HCT116 (cell line): Measurements from ENCODE around the gene C6orf62. TPM values are rescaled to one million over a fixed set of nuclear protein-coding genes. Genes with fewer than 3 reads are reported as not detected.

Experiments used
- ATAC-seq: fragments of 200-7000 bp; cut with Tn5 transposase; 2 replicates; pipeline ENCODE4 v1.9.1; 2020; ENCODE audit warnings: mild to moderate bottlenecking, moderate library complexity
- BruUV-seq: library from RNA; stranded (reverse); fragments of 400-500 nt; replicated peaks from 2 replicates; lab custom pipeline; 2021; lab: Mats Ljungman, UMichigan
- CTCF ChIA-PET: fragments of 300-600 bp; sonication (Branson Sonifier 250); formaldehyde crosslinking; loops from one replicate; lab custom pipeline; 2021; ENCODE audit warnings: antibody characterized with exemption; lab: Charles Lee
- POLR2A ChIA-PET: fragments of 300-600, 350-600 bp; sonication (Branson Sonifier 250); formaldehyde crosslinking; loops from one replicate; lab custom pipeline; 2021; ENCODE audit warnings: antibody characterized with exemption; lab: Charles Lee
- RAD21 ChIA-PET, 2 experiments: fragments of 300-600 bp; sonication (Branson Sonifier 250); formaldehyde crosslinking; loops; one replicate each; lab custom pipeline; 2023; ENCODE audit warnings: low total read pairs in 2 of 2; ENCODE audit not compliant: uncharacterized antibody in 2 of 2, unreplicated experiment in 2 of 2, low non-redundant PET in 1 of 2; lab: Charles Lee
- DNase-seq: peaks from one replicate; pipeline ENCODE4 v3.0.0-alpha.2; 2010; ENCODE audit warnings: low read depth, low spot score
- H2AFZ ChIP-seq: fragments of 200-600 bp; shearing (Covaris generic), sonication (generic); 2 replicates; pipeline ENCODE4 v1.6.1; 2017; ENCODE audit warnings: low read depth, mixed run types, mixed read lengths, antibody characterized with exemption, low read length; ENCODE audit not compliant: poor library complexity, severe bottlenecking
- H3K27ac ChIP-seq: 2 replicates; pipeline ENCODE4 v1.5.1; 2012; ENCODE audit warnings: low read depth, low read length
- H3K27me3 ChIP-seq: fragments of 200-600 bp; sonication (generic); 2 replicates; pipeline ENCODE4 v1.6.1; 2016; ENCODE audit warnings: mixed run types, low read length, mixed read lengths; ENCODE audit not compliant: insufficient read depth
- H3K36me3 ChIP-seq, 2 experiments: fragments of 200-500 bp in 1 of 2; fragments of 200-600 bp in 1 of 2; sonication (Bioruptor generic) in 1 of 2; sonication (generic) in 1 of 2; 2 replicates each; pipeline versions ENCODE4 v1.5.1 to v1.6.1; 2014 to 2016; ENCODE audit warnings: low read length in 2 of 2, inconsistent platforms in 1 of 2, mixed read lengths in 1 of 2, mixed run types in 1 of 2; ENCODE audit not compliant: insufficient read depth in 2 of 2, control insufficient read depth in 1 of 2
- H3K4me1 ChIP-seq, 2 experiments: fragments of 200-600 bp in 1 of 2; sonication (generic) in 1 of 2; 2 replicates each; pipeline versions ENCODE4 v1.5.1 to v1.6.1; 2012 to 2017; ENCODE audit warnings: low read length in 2 of 2, inconsistent platforms in 1 of 2, mild to moderate bottlenecking in 1 of 2, mixed read lengths in 1 of 2, mixed run types in 1 of 2, moderate library complexity in 1 of 2; ENCODE audit not compliant: insufficient read depth in 2 of 2, control insufficient read depth in 1 of 2
- H3K4me2 ChIP-seq: fragments of 200-600 bp; sonication (generic); 2 replicates; pipeline ENCODE4 v1.6.1; 2017; ENCODE audit warnings: mixed run types, low read length, mixed read lengths
- H3K4me3 ChIP-seq, 2 experiments: fragments of 200-600 bp in 1 of 2; sonication (generic) in 1 of 2; replicated peaks in 1 of 2; 2 replicates each; pipeline ENCODE4 v1.5.1; 2011 to 2016; ENCODE audit warnings: low read length in 2 of 2, control low read depth in 1 of 2, low read depth in 1 of 2, mild to moderate bottlenecking in 1 of 2, mixed read lengths in 1 of 2, mixed run types in 1 of 2
- H3K79me2 ChIP-seq: fragments of 200-600 bp; sonication (generic); 2 replicates; pipeline ENCODE4 v1.6.1; 2017; ENCODE audit warnings: mild to moderate bottlenecking, mixed run types, low read length, moderate library complexity, mixed read lengths; ENCODE audit not compliant: insufficient read depth
- H3K9ac ChIP-seq: fragments of 200-600 bp; sonication (generic); 2 replicates; pipeline ENCODE4 v1.6.1; 2016; ENCODE audit warnings: low read length, mixed read lengths
- H3K9me2 ChIP-seq: fragments of 200-600 bp; sonication (generic), shearing (Covaris generic); 2 replicates; pipeline ENCODE4 v1.6.1; 2017; ENCODE audit warnings: mixed run types, mild to moderate bottlenecking, moderate library complexity; ENCODE audit not compliant: insufficient read depth
- H3K9me3 ChIP-seq, 2 experiments: fragments of 200-500 bp in 1 of 2; fragments of 200-600 bp in 1 of 2; sonication (Bioruptor generic) in 1 of 2; sonication (generic) in 1 of 2; 2 replicates each; pipeline ENCODE4 v1.6.1; 2014 to 2017; ENCODE audit warnings: low read length in 2 of 2, mixed read lengths in 2 of 2, inconsistent platforms in 1 of 2, low read depth in 1 of 2, mild to moderate bottlenecking in 1 of 2, mixed run types in 1 of 2, moderate library complexity in 1 of 2; ENCODE audit not compliant: control insufficient read depth in 1 of 2, insufficient read depth in 1 of 2
- H4K20me1 ChIP-seq: fragments of 200-600 bp; sonication (generic), shearing (Covaris generic); 2 replicates; pipeline ENCODE4 v1.6.1; 2017; ENCODE audit warnings: mixed run types, mild to moderate bottlenecking, moderate library complexity; ENCODE audit not compliant: insufficient read depth
- CBX3 ChIP-seq: IDR thresholded peaks from 2 replicates; pipeline ENCODE4 v1.6.1; 2012; ENCODE audit warnings: low read depth
- CEBPB ChIP-seq: IDR thresholded peaks from 2 replicates; pipeline ENCODE4 v1.6.1; 2012; ENCODE audit warnings: low read depth
- EGR1 ChIP-seq: IDR thresholded peaks from 2 replicates; pipeline ENCODE4 v1.6.1; 2012; ENCODE audit warnings: low read depth
- ELF1 ChIP-seq: IDR thresholded peaks from 2 replicates; pipeline ENCODE4 v1.6.1; 2012; ENCODE audit warnings: low read depth, borderline replicate concordance
- EZH2 ChIP-seq: fragments of 200-600 bp; sonication (generic); IDR thresholded peaks from 2 replicates; pipeline ENCODE4 v1.6.1; 2017; ENCODE audit warnings: antibody characterized with exemption, mixed run types
- EZH2phosphoT487 ChIP-seq: fragments of 200-600 bp; IDR thresholded peaks from 2 replicates; pipeline ENCODE4 v1.6.1; 2018; ENCODE audit warnings: antibody characterized with exemption, borderline replicate concordance
- FOSL1 ChIP-seq: IDR thresholded peaks from 2 replicates; pipeline ENCODE4 v1.6.1; 2012; ENCODE audit warnings: low read depth
- JUND ChIP-seq: IDR thresholded peaks from 2 replicates; pipeline ENCODE4 v1.6.1; 2012
- RAD21 ChIP-seq: IDR thresholded peaks from 2 replicates; pipeline ENCODE4 v1.6.1; 2012; ENCODE audit warnings: low read depth, mild to moderate bottlenecking
- SP1 ChIP-seq: IDR thresholded peaks from 2 replicates; pipeline ENCODE4 v1.6.1; 2012; ENCODE audit warnings: low read depth
- SRF ChIP-seq: IDR thresholded peaks from 2 replicates; pipeline ENCODE4 v1.6.1; 2012; ENCODE audit warnings: low read depth
- TCF7L2 ChIP-seq: IDR thresholded peaks from 2 replicates; pipeline ENCODE4 v1.7.0; 2011; ENCODE audit warnings: borderline replicate concordance, inconsistent platforms; ENCODE audit not compliant: insufficient read depth, insufficient read length; ENCODE audit errors: extremely low read depth
- YY1 ChIP-seq: IDR thresholded peaks from 2 replicates; pipeline ENCODE4 v1.6.1; 2011; ENCODE audit warnings: low read length, low read depth, moderate library complexity, mild to moderate bottlenecking; ENCODE audit not compliant: insufficient replicate concordance; ENCODE audit errors: extremely low read depth
- ZFX ChIP-seq: fragments of 450-650 bp; IDR thresholded peaks from 2 replicates; pipeline ENCODE4 v1.6.1; 2017
- ZNF274 ChIP-seq: fragments of 200-500 bp; sonication (Bioruptor generic); IDR thresholded peaks from 2 replicates; pipeline ENCODE4 v1.6.1; 2014; ENCODE audit warnings: mild to moderate bottlenecking, low read depth, low read length, inconsistent platforms
- intact Hi-C: fragments of 100-400 bp; cut with micrococcal nuclease; formaldehyde crosslinking; loops from 2 replicates; pipeline ENCODE4 v1.10.0; 2022
- total RNA-seq: library from RNA; stranded (reverse); gene quantifications from one replicate; pipeline ENCODE4 v1.2.1, GENCODE V29; 2021; ENCODE audit not compliant: unreplicated experiment
- TF ChIP-seq, protein P1 (sequence below): IDR thresholded peaks from 2 replicates; pipeline ENCODE4 v1.6.1; 2012
- TF ChIP-seq, protein P2 (sequence below): IDR thresholded peaks from 2 replicates; pipeline ENCODE4 v1.6.1; 2011; ENCODE audit warnings: mild to moderate bottlenecking, low read length, moderate library complexity; ENCODE audit not compliant: insufficient replicate concordance; ENCODE audit errors: extremely low read depth
- TF ChIP-seq, protein P3 (sequence below): IDR thresholded peaks from 2 replicates; pipeline ENCODE4 v1.6.1; 2012; ENCODE audit warnings: low read depth
- TF ChIP-seq, protein P4 (sequence below), 3 experiments: fragments of 200-600 bp in 1 of 3; sonication (generic) in 1 of 3; IDR thresholded peaks in 2 of 3; conservative IDR thresholded peaks in 1 of 3; 2 replicates each; pipeline ENCODE4 v1.5.1; 2012 to 2017; ENCODE audit warnings: low read depth in 2 of 3, low read length in 2 of 3, antibody characterized with exemption in 1 of 3, borderline replicate concordance in 1 of 3, control low read depth in 1 of 3, mild to moderate bottlenecking in 1 of 3, mixed read lengths in 1 of 3, mixed run types in 1 of 3, moderate library complexity in 1 of 3; ENCODE audit not compliant: insufficient read depth in 1 of 3
- TF ChIP-seq, protein P5 (sequence below): IDR thresholded peaks from 2 replicates; pipeline ENCODE4 v1.6.1; 2012

C6orf62 gene
- total RNA-seq, 1 experiment from 2014 or later = 103 TPM

DNA sequence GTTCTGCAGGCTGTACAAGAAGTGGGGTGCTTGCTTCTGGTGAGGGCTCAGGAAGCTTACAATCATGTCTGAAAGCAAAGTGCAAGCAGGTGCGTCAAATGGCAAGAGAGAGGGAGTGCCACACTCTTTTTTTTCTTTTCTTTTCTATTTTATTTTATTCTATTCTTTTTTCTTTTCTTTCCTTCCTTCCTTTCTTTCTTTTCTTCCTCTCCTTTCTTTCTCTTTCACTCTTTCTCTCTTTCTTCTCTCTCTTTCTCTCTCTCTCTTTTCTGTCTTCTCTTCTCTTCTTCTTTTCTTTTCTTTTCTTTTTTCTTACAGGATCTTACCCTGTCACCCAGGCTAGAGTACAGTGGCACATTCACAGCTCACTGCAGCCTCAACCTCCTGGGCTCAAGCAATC is 32.5 kb downstream of the C6orf62 start:
- Histone ChIP-seq H3K4me1 (no peaks in the 10 kb centered on the region), H3K9me2 (no peaks in the 10 kb centered on the region), H4K20me1 (no peaks in the 10 kb centered on the region), H3K79me2 (no peaks in the 10 kb centered on the region), H3K27ac (no peak overlapping the region), H3K9ac (no peak overlapping the region), H3K9me3 (no peaks in the 10 kb centered on the region), H3K27me3 (no peaks in the 10 kb centered on the region), H2AFZ (no peak overlapping the region), H3K4me3 (no peak overlapping the region), H3K36me3 (no peaks in the 10 kb centered on the region), H3K4me2 (no peak overlapping the region)
- no TSS peak for BruUV-seq
- POLR2A ChIA-PET = no interaction called here
- CTCF ChIA-PET = no interaction called here
- TF ChIP-seq EZH2phosphoT487 (no peak), SP1 (no peak), RAD21 (no peak), JUND (no peak), CEBPB (no peak), FOSL1 (no peak), EZH2 (no peak), CBX3 (no peak), ZFX (no peak), YY1 (no peak), ELF1 (no peak), ZNF274 (no peak), EGR1 (no peak), TCF7L2 (no peak), SRF (no peak)
- TF ChIP-seq, protein P1, sequence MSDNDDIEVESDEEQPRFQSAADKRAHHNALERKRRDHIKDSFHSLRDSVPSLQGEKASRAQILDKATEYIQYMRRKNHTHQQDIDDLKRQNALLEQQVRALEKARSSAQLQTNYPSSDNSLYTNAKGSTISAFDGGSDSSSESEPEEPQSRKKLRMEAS = no peak
- TF ChIP-seq, protein P2, sequence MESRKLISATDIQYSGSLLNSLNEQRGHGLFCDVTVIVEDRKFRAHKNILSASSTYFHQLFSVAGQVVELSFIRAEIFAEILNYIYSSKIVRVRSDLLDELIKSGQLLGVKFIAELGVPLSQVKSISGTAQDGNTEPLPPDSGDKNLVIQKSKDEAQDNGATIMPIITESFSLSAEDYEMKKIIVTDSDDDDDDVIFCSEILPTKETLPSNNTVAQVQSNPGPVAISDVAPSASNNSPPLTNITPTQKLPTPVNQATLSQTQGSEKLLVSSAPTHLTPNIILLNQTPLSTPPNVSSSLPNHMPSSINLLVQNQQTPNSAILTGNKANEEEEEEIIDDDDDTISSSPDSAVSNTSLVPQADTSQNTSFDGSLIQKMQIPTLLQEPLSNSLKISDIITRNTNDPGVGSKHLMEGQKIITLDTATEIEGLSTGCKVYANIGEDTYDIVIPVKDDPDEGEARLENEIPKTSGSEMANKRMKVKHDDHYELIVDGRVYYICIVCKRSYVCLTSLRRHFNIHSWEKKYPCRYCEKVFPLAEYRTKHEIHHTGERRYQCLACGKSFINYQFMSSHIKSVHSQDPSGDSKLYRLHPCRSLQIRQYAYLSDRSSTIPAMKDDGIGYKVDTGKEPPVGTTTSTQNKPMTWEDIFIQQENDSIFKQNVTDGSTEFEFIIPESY = no peak
- TF ChIP-seq, protein P3, sequence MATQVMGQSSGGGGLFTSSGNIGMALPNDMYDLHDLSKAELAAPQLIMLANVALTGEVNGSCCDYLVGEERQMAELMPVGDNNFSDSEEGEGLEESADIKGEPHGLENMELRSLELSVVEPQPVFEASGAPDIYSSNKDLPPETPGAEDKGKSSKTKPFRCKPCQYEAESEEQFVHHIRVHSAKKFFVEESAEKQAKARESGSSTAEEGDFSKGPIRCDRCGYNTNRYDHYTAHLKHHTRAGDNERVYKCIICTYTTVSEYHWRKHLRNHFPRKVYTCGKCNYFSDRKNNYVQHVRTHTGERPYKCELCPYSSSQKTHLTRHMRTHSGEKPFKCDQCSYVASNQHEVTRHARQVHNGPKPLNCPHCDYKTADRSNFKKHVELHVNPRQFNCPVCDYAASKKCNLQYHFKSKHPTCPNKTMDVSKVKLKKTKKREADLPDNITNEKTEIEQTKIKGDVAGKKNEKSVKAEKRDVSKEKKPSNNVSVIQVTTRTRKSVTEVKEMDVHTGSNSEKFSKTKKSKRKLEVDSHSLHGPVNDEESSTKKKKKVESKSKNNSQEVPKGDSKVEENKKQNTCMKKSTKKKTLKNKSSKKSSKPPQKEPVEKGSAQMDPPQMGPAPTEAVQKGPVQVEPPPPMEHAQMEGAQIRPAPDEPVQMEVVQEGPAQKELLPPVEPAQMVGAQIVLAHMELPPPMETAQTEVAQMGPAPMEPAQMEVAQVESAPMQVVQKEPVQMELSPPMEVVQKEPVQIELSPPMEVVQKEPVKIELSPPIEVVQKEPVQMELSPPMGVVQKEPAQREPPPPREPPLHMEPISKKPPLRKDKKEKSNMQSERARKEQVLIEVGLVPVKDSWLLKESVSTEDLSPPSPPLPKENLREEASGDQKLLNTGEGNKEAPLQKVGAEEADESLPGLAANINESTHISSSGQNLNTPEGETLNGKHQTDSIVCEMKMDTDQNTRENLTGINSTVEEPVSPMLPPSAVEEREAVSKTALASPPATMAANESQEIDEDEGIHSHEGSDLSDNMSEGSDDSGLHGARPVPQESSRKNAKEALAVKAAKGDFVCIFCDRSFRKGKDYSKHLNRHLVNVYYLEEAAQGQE = no peak
- TF ChIP-seq, protein P4, sequence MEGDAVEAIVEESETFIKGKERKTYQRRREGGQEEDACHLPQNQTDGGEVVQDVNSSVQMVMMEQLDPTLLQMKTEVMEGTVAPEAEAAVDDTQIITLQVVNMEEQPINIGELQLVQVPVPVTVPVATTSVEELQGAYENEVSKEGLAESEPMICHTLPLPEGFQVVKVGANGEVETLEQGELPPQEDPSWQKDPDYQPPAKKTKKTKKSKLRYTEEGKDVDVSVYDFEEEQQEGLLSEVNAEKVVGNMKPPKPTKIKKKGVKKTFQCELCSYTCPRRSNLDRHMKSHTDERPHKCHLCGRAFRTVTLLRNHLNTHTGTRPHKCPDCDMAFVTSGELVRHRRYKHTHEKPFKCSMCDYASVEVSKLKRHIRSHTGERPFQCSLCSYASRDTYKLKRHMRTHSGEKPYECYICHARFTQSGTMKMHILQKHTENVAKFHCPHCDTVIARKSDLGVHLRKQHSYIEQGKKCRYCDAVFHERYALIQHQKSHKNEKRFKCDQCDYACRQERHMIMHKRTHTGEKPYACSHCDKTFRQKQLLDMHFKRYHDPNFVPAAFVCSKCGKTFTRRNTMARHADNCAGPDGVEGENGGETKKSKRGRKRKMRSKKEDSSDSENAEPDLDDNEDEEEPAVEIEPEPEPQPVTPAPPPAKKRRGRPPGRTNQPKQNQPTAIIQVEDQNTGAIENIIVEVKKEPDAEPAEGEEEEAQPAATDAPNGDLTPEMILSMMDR (IDR thresholded peaks at IDR 0.05 in 2 of 3, conservative IDR thresholded peaks at IDR 0.05 in 1 of 3; ENCODE audit: borderline replicate concordance in 1 of 3, insufficient read depth in 1 of 3, low read depth in 2 of 3, low read length in 2 of 3) = no peak
- TF ChIP-seq, protein P5, sequence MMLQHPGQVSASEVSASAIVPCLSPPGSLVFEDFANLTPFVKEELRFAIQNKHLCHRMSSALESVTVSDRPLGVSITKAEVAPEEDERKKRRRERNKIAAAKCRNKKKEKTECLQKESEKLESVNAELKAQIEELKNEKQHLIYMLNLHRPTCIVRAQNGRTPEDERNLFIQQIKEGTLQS = no peak
- RAD21 ChIA-PET = no interaction called here
- intact Hi-C loops = no loop called here
- DNase-seq (no peak), ATAC-seq (no peak)
